Prostate gland (tissue), 2 donors: Measurements from ENCODE around the gene BFSP1. TPM values are rescaled to one million over a fixed set of nuclear protein-coding genes. Genes with fewer than 3 reads are reported as not detected.

ENCODE experiments used
- DNase-seq: peaks from one replicate; pipeline ENCODE4 v3.0.0-alpha.2; 2019; ENCODE audit warnings: low spot score
- H3K27ac ChIP-seq, 2 donors: fragments of 200-600 bp; sonication (generic); 2 replicates each; pipeline ENCODE4 v1.5.1; 2017 to 2019
- H3K27me3 ChIP-seq: fragments of 200-600 bp; sonication (generic); replicated peaks from 2 replicates; pipeline ENCODE4 v1.5.1; 2019; ENCODE audit not compliant: insufficient read depth
- H3K36me3 ChIP-seq, 2 donors: fragments of 200-600 bp; sonication (generic); 1 replicate in 1 of 2; 2 replicates in 1 of 2; pipeline versions ENCODE4 v1.5.1 to v1.8.1; 2017 to 2019
- H3K4me1 ChIP-seq: fragments of 200-600 bp; sonication (generic); replicated peaks from 2 replicates; pipeline ENCODE4 v1.5.1; 2019
- H3K4me3 ChIP-seq, 2 donors: fragments of 200-600 bp; sonication (generic); 2 replicates each; pipeline ENCODE4 v1.5.1; 2017 to 2019
- H3K9me3 ChIP-seq: fragments of 200-600 bp; sonication (generic); 2 replicates; pipeline ENCODE4 v1.5.1; 2017
- POLR2A ChIP-seq: fragments of 450-650 bp; IDR thresholded peaks from one replicate; pipeline ENCODE4 v1.6.1; 2016; ENCODE audit warnings: antibody characterized with exemption, mild to moderate bottlenecking
- POLR2AphosphoS5 ChIP-seq: sonication (generic); formaldehyde crosslinking; IDR thresholded peaks from one replicate; pipeline ENCODE4 v1.6.1; 2017; ENCODE audit warnings: antibody characterized with exemption
- WGBS: methylation state at CpG from one replicate; pipeline ENCODE4 v1.1.5; 2018; 5-methylcytosine and 5-hydroxymethylcytosine counted together
- intact Hi-C: fragments of 100-400 bp; cut with DNase I; formaldehyde crosslinking; loops from one replicate; pipeline ENCODE4 v1.14.2; 2022
- total RNA-seq, 2 donors: library from RNA; depleted of rRNA; stranded (reverse); fragments of >200 nt; gene quantifications; one replicate each; pipeline ENCODE4 v1.1.0, GENCODE V29; 2016
- TF ChIP-seq, protein P1 (sequence below), 4 experiments: fragments of 200-600 bp in 2 of 4; fragments of 450-650 bp in 2 of 4; sonication (generic) in 2 of 4; IDR thresholded peaks; 1 replicate in 3 of 4; 2 replicates in 1 of 4; pipeline ENCODE4 v1.5.1; 2016 to 2019; ENCODE audit warnings: antibody characterized with exemption in 4 of 4, mild to moderate bottlenecking in 2 of 4, moderate library complexity in 2 of 4

BFSP1 gene
- total RNA-seq, 2 donors from 2014 or later, result 0.27 to 6.9 TPM

DNA sequence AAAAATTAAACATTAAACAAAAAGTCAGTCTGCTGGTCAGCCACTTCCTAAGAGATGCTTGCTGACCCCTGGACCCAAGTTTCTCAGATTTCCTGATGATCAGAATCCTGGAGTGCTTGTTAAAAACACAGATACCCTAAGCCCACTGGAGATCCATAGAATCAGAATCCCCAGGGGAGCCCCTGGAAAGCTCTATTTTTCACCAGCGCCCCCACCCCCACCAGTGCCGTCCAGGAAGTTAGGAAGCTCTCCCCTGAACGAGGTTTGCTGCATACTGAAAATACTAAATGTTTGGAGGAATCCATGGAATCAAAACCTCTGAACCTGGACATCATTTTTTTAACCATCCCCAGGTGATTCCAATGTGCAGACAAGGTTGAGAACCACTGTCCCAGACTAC lies 69.2 kb downstream of the BFSP1 start:
- intact Hi-C loops, result no loop called here
- H3K27ac ChIP-seq, result no peak overlapping the region
- no peak overlapping the region for H3K4me3 ChIP-seq
- H3K27me3 ChIP-seq, result no peaks in the 10 kb centered on the region
- DNase-seq, result no peak
- H3K4me1 ChIP-seq, result no peaks in the 10 kb centered on the region
- TF ChIP-seq POLR2A (no peak), POLR2AphosphoS5 (no peak)
- TF ChIP-seq, protein P1, sequence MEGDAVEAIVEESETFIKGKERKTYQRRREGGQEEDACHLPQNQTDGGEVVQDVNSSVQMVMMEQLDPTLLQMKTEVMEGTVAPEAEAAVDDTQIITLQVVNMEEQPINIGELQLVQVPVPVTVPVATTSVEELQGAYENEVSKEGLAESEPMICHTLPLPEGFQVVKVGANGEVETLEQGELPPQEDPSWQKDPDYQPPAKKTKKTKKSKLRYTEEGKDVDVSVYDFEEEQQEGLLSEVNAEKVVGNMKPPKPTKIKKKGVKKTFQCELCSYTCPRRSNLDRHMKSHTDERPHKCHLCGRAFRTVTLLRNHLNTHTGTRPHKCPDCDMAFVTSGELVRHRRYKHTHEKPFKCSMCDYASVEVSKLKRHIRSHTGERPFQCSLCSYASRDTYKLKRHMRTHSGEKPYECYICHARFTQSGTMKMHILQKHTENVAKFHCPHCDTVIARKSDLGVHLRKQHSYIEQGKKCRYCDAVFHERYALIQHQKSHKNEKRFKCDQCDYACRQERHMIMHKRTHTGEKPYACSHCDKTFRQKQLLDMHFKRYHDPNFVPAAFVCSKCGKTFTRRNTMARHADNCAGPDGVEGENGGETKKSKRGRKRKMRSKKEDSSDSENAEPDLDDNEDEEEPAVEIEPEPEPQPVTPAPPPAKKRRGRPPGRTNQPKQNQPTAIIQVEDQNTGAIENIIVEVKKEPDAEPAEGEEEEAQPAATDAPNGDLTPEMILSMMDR (IDR thresholded peaks at IDR 0.05), result no peak
- 72% methylated on average over 3 of the region's 3 CpGs for WGBS
- H3K9me3 ChIP-seq, result no peaks in the 10 kb centered on the region
- no peaks in the 10 kb centered on the region for H3K36me3 ChIP-seq

DNA sequence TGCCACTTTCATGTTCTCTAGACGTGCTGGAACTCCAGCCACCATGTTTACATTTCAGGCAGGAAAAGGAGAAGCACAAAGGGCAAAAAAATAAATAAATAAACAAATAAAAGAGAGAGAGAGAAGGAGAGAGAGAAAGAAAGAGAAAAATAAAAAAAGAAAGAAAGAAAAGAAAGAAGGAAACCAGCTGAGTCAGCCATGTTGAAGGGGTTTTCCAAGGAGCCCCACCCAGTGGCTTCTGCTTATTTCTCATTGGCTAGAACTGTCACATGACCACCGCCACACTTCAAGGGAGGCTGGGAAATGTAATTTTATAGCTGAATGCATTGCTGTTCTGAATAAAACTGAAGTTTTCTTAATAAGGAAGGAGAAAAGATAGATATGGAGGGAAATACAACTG lies 71.1 kb downstream of the BFSP1 start:
- 69% methylated on average over 2 of the region's 2 CpGs for WGBS
- no peak for DNase-seq
- TF ChIP-seq POLR2A, result no peak
- TF ChIP-seq, protein P1 (IDR thresholded peaks at IDR 0.05), result no peak
- no peak for TF ChIP-seq POLR2AphosphoS5
- Histone ChIP-seq H3K27ac (no peak overlapping the region), H3K4me3 (no peak overlapping the region), H3K4me1 (no peaks in the 10 kb centered on the region), H3K27me3 (no peaks in the 10 kb centered on the region), H3K36me3 (no peaks in the 10 kb centered on the region), H3K9me3 (no peaks in the 10 kb centered on the region)
- intact Hi-C loops, result no loop called here

DNA sequence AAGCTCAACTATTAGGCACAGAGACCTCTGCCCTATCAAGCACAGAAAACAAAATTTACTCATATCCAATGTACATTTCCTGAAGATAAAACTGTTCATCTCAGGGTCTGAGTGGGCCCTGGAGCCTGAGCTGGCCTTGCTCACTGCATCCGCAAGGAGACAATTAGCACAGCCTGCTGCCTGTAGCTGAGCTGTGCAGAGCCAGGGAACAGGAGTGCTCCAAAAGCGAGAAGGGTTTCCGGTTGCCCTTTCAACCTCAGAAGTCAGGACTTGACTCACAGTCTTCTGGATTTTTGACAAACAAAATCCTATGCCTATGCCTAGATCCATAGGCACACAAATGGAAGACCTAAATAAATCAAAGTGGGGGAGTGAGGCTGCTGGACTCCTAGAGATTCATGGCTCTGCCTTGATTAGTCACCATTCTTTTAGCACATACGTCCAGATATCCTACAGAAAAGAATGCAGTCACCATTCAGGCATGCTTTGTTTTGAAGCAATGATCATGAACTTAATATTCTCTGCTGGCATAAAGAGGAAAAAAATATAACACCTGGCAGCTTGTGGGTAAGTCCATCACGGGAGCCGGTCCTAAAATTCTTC lies 73.5 kb downstream of the BFSP1 start:
- Histone ChIP-seq H3K36me3 (no peaks in the 10 kb centered on the region), H3K27me3 (no peaks in the 10 kb centered on the region), H3K27ac (no peak overlapping the region), H3K4me3 (no peak overlapping the region), H3K9me3 (no peaks in the 10 kb centered on the region), H3K4me1 (no peaks in the 10 kb centered on the region)
- no peak for DNase-seq
- 93% methylated on average over 6 of the region's 6 CpGs for WGBS
- intact Hi-C loops, result no loop called here
- TF ChIP-seq POLR2A, result no peak

DNA sequence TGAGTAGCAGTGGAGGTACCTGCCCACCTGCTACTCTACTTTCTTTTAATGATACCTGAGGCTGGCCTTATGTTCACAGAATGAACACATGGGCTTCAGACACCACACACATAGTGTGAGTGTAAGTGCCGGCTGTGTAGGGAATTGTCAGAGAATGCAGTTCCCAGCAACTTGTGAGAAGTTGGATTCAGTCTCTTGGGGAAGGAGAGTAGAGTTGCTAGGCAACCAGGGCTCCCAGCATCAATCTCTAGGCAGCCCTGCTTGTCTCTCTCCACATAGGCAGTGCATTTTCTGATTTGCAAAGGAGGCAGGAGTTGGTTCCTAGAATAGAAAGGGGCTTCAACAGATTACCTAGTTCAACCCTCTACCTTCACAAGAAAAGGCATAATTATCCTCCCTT lies 74.1 kb downstream of the BFSP1 start:
- no peak overlapping the region for H3K4me3 ChIP-seq
- H3K36me3 ChIP-seq, result no peaks in the 10 kb centered on the region
- no peaks in the 10 kb centered on the region for H3K27me3 ChIP-seq
- DNase-seq, result no peak
- intact Hi-C loops, result no loop called here
- H3K4me1 ChIP-seq, result no peaks in the 10 kb centered on the region
- no peak overlapping the region for H3K27ac ChIP-seq
- WGBS, result 100% methylated on average over 1 of the region's 1 CpG
- no peak for TF ChIP-seq POLR2AphosphoS5
- TF ChIP-seq, protein P1 (IDR thresholded peaks at IDR 0.05), result no peak
- no peaks in the 10 kb centered on the region for H3K9me3 ChIP-seq

DNA sequence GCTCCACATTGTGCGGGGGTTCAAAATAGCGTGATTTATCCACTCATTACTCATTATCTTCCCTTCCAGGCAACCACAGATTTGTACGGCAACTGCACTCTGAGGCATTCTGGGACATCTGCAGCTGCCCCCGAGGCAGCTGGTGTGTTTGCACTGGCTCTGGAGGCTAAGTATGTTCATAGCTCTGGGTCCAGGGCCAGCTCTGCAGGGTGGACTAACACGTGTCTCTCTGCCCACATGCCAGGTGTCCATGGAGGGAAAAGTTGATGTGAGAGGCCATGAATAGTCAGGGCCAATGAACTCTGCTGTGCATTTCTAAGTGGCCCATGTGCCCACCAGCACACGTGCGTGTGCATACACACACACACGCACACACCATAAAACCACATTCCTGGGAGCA lies 74.9 kb downstream of the BFSP1 start:
- intact Hi-C loops, result no loop called here
- no peaks in the 10 kb centered on the region for H3K9me3 ChIP-seq
- no peaks in the 10 kb centered on the region for H3K4me1 ChIP-seq
- no peak for DNase-seq
- H3K4me3 ChIP-seq, result no peak overlapping the region
- 85% methylated on average over 8 of the region's 8 CpGs for WGBS
- TF ChIP-seq POLR2A, result no peak
- TF ChIP-seq, protein P1 (IDR thresholded peaks at IDR 0.05), result no peak
- H3K27me3 ChIP-seq, result no peaks in the 10 kb centered on the region
- H3K36me3 ChIP-seq, result no peaks in the 10 kb centered on the region
- no peak overlapping the region for H3K27ac ChIP-seq
